ENCODE measurements around the gene C10orf90.

GRCh38 chr10:126665207-126665606, 5.3 kb downstream of the C10orf90 start:
- TF ChIP-seq EZH2 (IDR thresholded peaks at IDR 0.05; ENCODE audit: borderline replicate concordance), result no peak
- TF ChIP-seq CTCF (IDR thresholded peaks at IDR 0.05; ENCODE audit: poor library complexity), result no peak
- no peak for TF ChIP-seq EZH2phosphoT487 (IDR thresholded peaks at IDR 0.05; ENCODE audit: low read depth, severe bottlenecking, unreplicated experiment)

Data from hepatocyte (in vitro differentiated cells).